OCI-LY1 (cell line): ENCODE measurements around the gene DBNDD1.

Experiments
- EZH2 ChIP-seq: fragments of 200-600 bp; sonication (generic), shearing (Covaris generic); IDR thresholded peaks from 2 replicates; pipeline ENCODE4 v1.8.0; 2017; ENCODE audit warnings: borderline replicate concordance, mixed run types, mild to moderate bottlenecking, antibody characterized with exemption, low read length, moderate library complexity, mixed read lengths
- TF ChIP-seq, protein P1 (sequence below): fragments of 200-600 bp; sonication (generic), shearing (Covaris generic); IDR thresholded peaks from 2 replicates; pipeline ENCODE4 v1.5.1; 2017; ENCODE audit warnings: mild to moderate bottlenecking, antibody characterized with exemption, low read length, moderate library complexity, mixed read lengths

- no peak for TF ChIP-seq EZH2
- TF ChIP-seq, protein P1, sequence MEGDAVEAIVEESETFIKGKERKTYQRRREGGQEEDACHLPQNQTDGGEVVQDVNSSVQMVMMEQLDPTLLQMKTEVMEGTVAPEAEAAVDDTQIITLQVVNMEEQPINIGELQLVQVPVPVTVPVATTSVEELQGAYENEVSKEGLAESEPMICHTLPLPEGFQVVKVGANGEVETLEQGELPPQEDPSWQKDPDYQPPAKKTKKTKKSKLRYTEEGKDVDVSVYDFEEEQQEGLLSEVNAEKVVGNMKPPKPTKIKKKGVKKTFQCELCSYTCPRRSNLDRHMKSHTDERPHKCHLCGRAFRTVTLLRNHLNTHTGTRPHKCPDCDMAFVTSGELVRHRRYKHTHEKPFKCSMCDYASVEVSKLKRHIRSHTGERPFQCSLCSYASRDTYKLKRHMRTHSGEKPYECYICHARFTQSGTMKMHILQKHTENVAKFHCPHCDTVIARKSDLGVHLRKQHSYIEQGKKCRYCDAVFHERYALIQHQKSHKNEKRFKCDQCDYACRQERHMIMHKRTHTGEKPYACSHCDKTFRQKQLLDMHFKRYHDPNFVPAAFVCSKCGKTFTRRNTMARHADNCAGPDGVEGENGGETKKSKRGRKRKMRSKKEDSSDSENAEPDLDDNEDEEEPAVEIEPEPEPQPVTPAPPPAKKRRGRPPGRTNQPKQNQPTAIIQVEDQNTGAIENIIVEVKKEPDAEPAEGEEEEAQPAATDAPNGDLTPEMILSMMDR: no peak
Observed at GRCh38 chr16:89984216-89984615, 35.0 kb downstream of the DBNDD1 start.
